ENCODE data around the gene PPARGC1A.

- TF ChIP-seq POLR2A (IDR thresholded peaks at IDR 0.05; ENCODE audit: low read depth) (no peak), CTCF (IDR thresholded peaks at IDR 0.05) (no peak), EP300 (IDR thresholded peaks at IDR 0.05) (no peak), POLR2AphosphoS5 (IDR thresholded peaks at IDR 0.05) (no peak)
Measured at GRCh38 chr4:23931489-23931830, 41.6 kb upstream of the PPARGC1A start.
